WTC11 (cell line): ENCODE measurements around the gene TUBB4B. TPM values are rescaled to one million over a fixed set of nuclear protein-coding genes. Genes with fewer than 3 reads are reported as not detected.

ENCODE experiments used
- ATAC-seq: fragments of 200-7000 bp; cut with Tn5 transposase; 2 replicates; pipeline ENCODE4 v1.10.0; 2021; ENCODE audit warnings: mild to moderate bottlenecking, moderate library complexity
- CTCF ChIA-PET: fragments of 300-600 bp; sonication (Branson Sonifier 250); formaldehyde crosslinking; loops from one replicate; lab custom pipeline; 2021; ENCODE audit warnings: antibody characterized with exemption; lab: Charles Lee
- POLR2A ChIA-PET: fragments of 350-600 bp; sonication (Branson Sonifier 250); formaldehyde crosslinking; loops from one replicate; lab custom pipeline; 2021; ENCODE audit warnings: antibody characterized with exemption; lab: Charles Lee
- DNase-seq: peaks from one replicate; pipeline ENCODE4 v3.0.0; 2021; ENCODE audit warnings: low spot score
- H3K27ac Mint-ChIP-seq: 2 replicates; pipeline ENCODE4 v1.8.0; 2021; ENCODE audit warnings: mixed read lengths
- H3K27me3 Mint-ChIP-seq: 2 replicates; pipeline ENCODE4 v1.8.0; 2021; ENCODE audit warnings: low read depth, mild to moderate bottlenecking, moderate library complexity, mixed read lengths
- H3K36me3 Mint-ChIP-seq: 2 replicates; pipeline ENCODE4 v1.8.0; 2021; ENCODE audit warnings: mixed read lengths
- H3K4me1 Mint-ChIP-seq: 2 replicates; pipeline ENCODE4 v1.8.0; 2022; ENCODE audit warnings: mixed read lengths
- H3K4me3 Mint-ChIP-seq: 2 replicates; pipeline ENCODE4 v1.8.0; 2021; ENCODE audit warnings: mild to moderate bottlenecking, moderate library complexity, mixed read lengths
- H3K9me3 Mint-ChIP-seq: 2 replicates; pipeline ENCODE4 v1.8.0; 2021; ENCODE audit warnings: mixed read lengths
- ARID4B ChIP-seq: sonication (generic); formaldehyde crosslinking; IDR thresholded peaks from 2 replicates; pipeline ENCODE4 v1.8.0; 2023; ENCODE audit warnings: missing genetic modification reagents, mild to moderate bottlenecking, borderline replicate concordance
- ATF1 ChIP-seq: sonication (generic); formaldehyde crosslinking; IDR thresholded peaks from 2 replicates; pipeline ENCODE4 v1.8.1; 2023; ENCODE audit warnings: mild to moderate bottlenecking, moderate library complexity, missing genetic modification reagents
- CBFB ChIP-seq: sonication (generic); formaldehyde crosslinking; IDR thresholded peaks from 2 replicates; pipeline ENCODE4 v1.8.1; 2022; ENCODE audit warnings: mild to moderate bottlenecking, low read depth, missing genetic modification reagents
- ESRRA ChIP-seq: sonication (generic); formaldehyde crosslinking; IDR thresholded peaks from 2 replicates; pipeline ENCODE4 v1.8.1; 2022; ENCODE audit warnings: mild to moderate bottlenecking, missing genetic modification reagents, borderline replicate concordance
- FOXJ3 ChIP-seq: sonication (generic); formaldehyde crosslinking; IDR thresholded peaks from 2 replicates; pipeline ENCODE4 v1.9.0; 2021; ENCODE audit warnings: missing genetic modification reagents, mild to moderate bottlenecking, borderline replicate concordance
- HMGA2 ChIP-seq: fragments of 250-450 bp; sonication (Bioruptor Pico); IDR thresholded peaks from 2 replicates; pipeline ENCODE4 v1.4.0; 2021; ENCODE audit warnings: mild to moderate bottlenecking, moderate library complexity
- MXD4 ChIP-seq: fragments of 250-450 bp; sonication (Bioruptor Pico); IDR thresholded peaks from 2 replicates; pipeline ENCODE4 v1.8.0; 2021; ENCODE audit warnings: mild to moderate bottlenecking, moderate library complexity, borderline replicate concordance
- MYBL2 ChIP-seq: sonication (generic); formaldehyde crosslinking; IDR thresholded peaks from 2 replicates; pipeline ENCODE4 v1.8.1; 2023; ENCODE audit warnings: mild to moderate bottlenecking, moderate library complexity, missing genetic modification reagents
- NFATC4 ChIP-seq: fragments of 250-450 bp; sonication (Bioruptor Pico); IDR thresholded peaks from 2 replicates; pipeline ENCODE4 v1.9.0; 2021; ENCODE audit warnings: mild to moderate bottlenecking
- NR2C2 ChIP-seq: sonication (generic); formaldehyde crosslinking; IDR thresholded peaks from 2 replicates; pipeline ENCODE4 v1.8.0; 2022; ENCODE audit warnings: mild to moderate bottlenecking, missing genetic modification reagents
- NR3C1 ChIP-seq: sonication (generic); formaldehyde crosslinking; conservative IDR thresholded peaks from 2 replicates; pipeline ENCODE4 v1.8.1; 2023; ENCODE audit warnings: low read depth, mild to moderate bottlenecking, missing genetic modification reagents
- RELA ChIP-seq: sonication (generic); formaldehyde crosslinking; IDR thresholded peaks from 2 replicates; pipeline ENCODE4 v1.8.1; 2022; ENCODE audit warnings: missing genetic modification reagents, mild to moderate bottlenecking, borderline replicate concordance
- SP1 ChIP-seq: sonication (generic); formaldehyde crosslinking; conservative IDR thresholded peaks from 2 replicates; pipeline ENCODE4 v1.8.1; 2022; ENCODE audit warnings: missing genetic modification reagents
- TEAD1 ChIP-seq: sonication (generic); formaldehyde crosslinking; IDR thresholded peaks from 2 replicates; pipeline ENCODE4 v1.8.0; 2022; ENCODE audit warnings: mild to moderate bottlenecking, missing genetic modification reagents
- TP53 ChIP-seq: sonication (generic); formaldehyde crosslinking; IDR thresholded peaks from 2 replicates; pipeline ENCODE4 v1.8.1; 2023; ENCODE audit warnings: mild to moderate bottlenecking, missing genetic modification reagents
- ZNF263 ChIP-seq: sonication (generic); formaldehyde crosslinking; IDR thresholded peaks from 2 replicates; pipeline ENCODE4 v1.8.1; 2022; ENCODE audit warnings: low read depth, mild to moderate bottlenecking, moderate library complexity, missing genetic modification reagents
- ZNF416 ChIP-seq: fragments of 250-450 bp; sonication (Bioruptor Pico); IDR thresholded peaks from 2 replicates; pipeline ENCODE4 v1.9.0; 2021; ENCODE audit warnings: mild to moderate bottlenecking, inconsistent platforms
- total RNA-seq: library from RNA; stranded (reverse); gene quantifications from 3 replicates; pipeline ENCODE4 v1.2.3, GENCODE V29; 2021
- TF ChIP-seq, protein P1 (sequence below): sonication (generic); formaldehyde crosslinking; IDR thresholded peaks from 2 replicates; pipeline ENCODE4 v1.8.1; 2023; ENCODE audit warnings: mild to moderate bottlenecking, missing genetic modification reagents, borderline replicate concordance
- TF ChIP-seq, protein P2 (sequence below): sonication (generic); formaldehyde crosslinking; IDR thresholded peaks from 2 replicates; pipeline ENCODE4 v1.8.0; 2022; ENCODE audit warnings: mild to moderate bottlenecking, missing genetic modification reagents
- TF ChIP-seq, protein P3 (sequence below): sonication (generic); formaldehyde crosslinking; IDR thresholded peaks from 2 replicates; pipeline ENCODE4 v1.8.1; 2023; ENCODE audit warnings: mild to moderate bottlenecking, missing genetic modification reagents

The TUBB4B gene
- total RNA-seq, 1 experiment from 2014 or later = 375 TPM

- TF ChIP-seq, protein P1, sequence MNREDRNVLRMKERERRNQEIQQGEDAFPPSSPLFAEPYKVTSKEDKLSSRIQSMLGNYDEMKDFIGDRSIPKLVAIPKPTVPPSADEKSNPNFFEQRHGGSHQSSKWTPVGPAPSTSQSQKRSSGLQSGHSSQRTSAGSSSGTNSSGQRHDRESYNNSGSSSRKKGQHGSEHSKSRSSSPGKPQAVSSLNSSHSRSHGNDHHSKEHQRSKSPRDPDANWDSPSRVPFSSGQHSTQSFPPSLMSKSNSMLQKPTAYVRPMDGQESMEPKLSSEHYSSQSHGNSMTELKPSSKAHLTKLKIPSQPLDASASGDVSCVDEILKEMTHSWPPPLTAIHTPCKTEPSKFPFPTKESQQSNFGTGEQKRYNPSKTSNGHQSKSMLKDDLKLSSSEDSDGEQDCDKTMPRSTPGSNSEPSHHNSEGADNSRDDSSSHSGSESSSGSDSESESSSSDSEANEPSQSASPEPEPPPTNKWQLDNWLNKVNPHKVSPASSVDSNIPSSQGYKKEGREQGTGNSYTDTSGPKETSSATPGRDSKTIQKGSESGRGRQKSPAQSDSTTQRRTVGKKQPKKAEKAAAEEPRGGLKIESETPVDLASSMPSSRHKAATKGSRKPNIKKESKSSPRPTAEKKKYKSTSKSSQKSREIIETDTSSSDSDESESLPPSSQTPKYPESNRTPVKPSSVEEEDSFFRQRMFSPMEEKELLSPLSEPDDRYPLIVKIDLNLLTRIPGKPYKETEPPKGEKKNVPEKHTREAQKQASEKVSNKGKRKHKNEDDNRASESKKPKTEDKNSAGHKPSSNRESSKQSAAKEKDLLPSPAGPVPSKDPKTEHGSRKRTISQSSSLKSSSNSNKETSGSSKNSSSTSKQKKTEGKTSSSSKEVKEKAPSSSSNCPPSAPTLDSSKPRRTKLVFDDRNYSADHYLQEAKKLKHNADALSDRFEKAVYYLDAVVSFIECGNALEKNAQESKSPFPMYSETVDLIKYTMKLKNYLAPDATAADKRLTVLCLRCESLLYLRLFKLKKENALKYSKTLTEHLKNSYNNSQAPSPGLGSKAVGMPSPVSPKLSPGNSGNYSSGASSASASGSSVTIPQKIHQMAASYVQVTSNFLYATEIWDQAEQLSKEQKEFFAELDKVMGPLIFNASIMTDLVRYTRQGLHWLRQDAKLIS = no peak
- TF ChIP-seq ZNF263 (peak; percentile 37; the same call in 1 of the 2 replicates), RELA (CRISPR knock-in tag) (peak; percentile 44; the same call in 1 of the 2 replicates), CBFB (CRISPR knock-in tag) (0 out of 2 replicates have a peak, but pooled peaks have one; percentile 63), HMGA2 (no peak), SP1 (CRISPR knock-in tag) (no peak), ESRRA (CRISPR knock-in tag) (peak; percentile 76; the same call in 1 of the 2 replicates), NFATC4 (CRISPR knock-in tag) (no peak), ZNF416 (CRISPR knock-in tag) (no peak), ATF1 (CRISPR knock-in tag) (peak; percentile 76; the same call in 1 of the 2 replicates), FOXJ3 (CRISPR knock-in tag) (no peak), ARID4B (CRISPR knock-in tag) (peak; percentile 76), MXD4 (CRISPR knock-in tag) (no peak), TP53 (peak; percentile 85; the same call in 1 of the 2 replicates), TEAD1 (CRISPR knock-in tag) (peak; percentile 79; the same call in 1 of the 2 replicates)
- TF ChIP-seq, protein P2, sequence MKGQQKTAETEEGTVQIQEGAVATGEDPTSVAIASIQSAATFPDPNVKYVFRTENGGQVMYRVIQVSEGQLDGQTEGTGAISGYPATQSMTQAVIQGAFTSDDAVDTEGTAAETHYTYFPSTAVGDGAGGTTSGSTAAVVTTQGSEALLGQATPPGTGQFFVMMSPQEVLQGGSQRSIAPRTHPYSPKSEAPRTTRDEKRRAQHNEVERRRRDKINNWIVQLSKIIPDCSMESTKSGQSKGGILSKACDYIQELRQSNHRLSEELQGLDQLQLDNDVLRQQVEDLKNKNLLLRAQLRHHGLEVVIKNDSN (CRISPR knock-in tag) = peak; percentile 57; the same call in 1 of the 2 replicates
Observed at GRCh38 chr9:137240318-137240840, 708 bp upstream of the TUBB4B start (continued).

GRCh38 chr9:137241490-137242268 lies 592 bp downstream of the TUBB4B start:
- Mint-ChIP-seq H3K4me3 (peak overlapping the region; percentile 81), H3K27me3 (no peaks in the 10 kb centered on the region), H3K9me3 (no peaks in the 10 kb centered on the region), H3K4me1 (peaks cover 39% of the 10 kb centered on the region)
- no peak for ATAC-seq
- POLR2A ChIA-PET = interaction anchor here (0.9 to 1.8 kb wide), 11 partner anchors 11 to 654 kb away, joined by 3 to 30 read pairs (median 4); partner anchors contain the start of genes MAN1B1, STPG3 and TOR4A
- DNase-seq = no peak
- TF ChIP-seq, protein P3, sequence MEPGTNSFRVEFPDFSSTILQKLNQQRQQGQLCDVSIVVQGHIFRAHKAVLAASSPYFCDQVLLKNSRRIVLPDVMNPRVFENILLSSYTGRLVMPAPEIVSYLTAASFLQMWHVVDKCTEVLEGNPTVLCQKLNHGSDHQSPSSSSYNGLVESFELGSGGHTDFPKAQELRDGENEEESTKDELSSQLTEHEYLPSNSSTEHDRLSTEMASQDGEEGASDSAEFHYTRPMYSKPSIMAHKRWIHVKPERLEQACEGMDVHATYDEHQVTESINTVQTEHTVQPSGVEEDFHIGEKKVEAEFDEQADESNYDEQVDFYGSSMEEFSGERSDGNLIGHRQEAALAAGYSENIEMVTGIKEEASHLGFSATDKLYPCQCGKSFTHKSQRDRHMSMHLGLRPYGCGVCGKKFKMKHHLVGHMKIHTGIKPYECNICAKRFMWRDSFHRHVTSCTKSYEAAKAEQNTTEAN = 0 out of 2 replicates have a peak, but pooled peaks have one; percentile 3
- TF ChIP-seq MYBL2 (CRISPR knock-in tag) (no peak), NR2C2 (CRISPR knock-in tag) (no peak), NR3C1 (0 out of 2 replicates have a peak, but pooled peaks have one; percentile 37)
- TF ChIP-seq, all 79 proteins: peak for 2
- Mint-ChIP-seq H3K27ac (no peak overlapping the region), H3K36me3 (peaks cover 20% of the 10 kb centered on the region)
- CTCF ChIA-PET = interaction anchor here (1.0 to 2.4 kb wide), 15 partner anchors 10 to 212 kb away, joined by 3 to 14 read pairs (median 5); partner anchors contain the start of genes CYSRT1, RNF224 and TOR4A
